ENCODE results near the gene LTB.

LTB gene

GRCh38 chr6:31582230-31582643 lies at the start of gene LTB:
Gene LTB (minus strand): TSS chr6:31582424. CDS start chr6:31582417, 7 bp downstream.
- ATAC-seq: peak; percentile 7 to 15

- no peak for ATAC-seq
Measured at GRCh38 chr6:31631681-31632278, 49.6 kb upstream of the LTB start.

GRCh38 chr6:31631209-31631608 lies 49.0 kb upstream of the LTB start:
- ATAC-seq: no peak

GRCh38 chr6:31630177-31630934 lies 48.1 kb upstream of the LTB start:
- ATAC-seq: no peak

GRCh38 chr6:31629014-31629413 lies 46.8 kb upstream of the LTB start:
- no peak for ATAC-seq

GRCh38 chr6:31627690-31628287 lies 45.6 kb upstream of the LTB start:
- no peak for ATAC-seq

GRCh38 chr6:31626952-31627351 lies 44.7 kb upstream of the LTB start:
- ATAC-seq: no peak

- ATAC-seq: no peak
Measured at GRCh38 chr6:31624070-31624469, 41.8 kb upstream of the LTB start.

- ATAC-seq: no peak
Measured at GRCh38 chr6:31622684-31623091, 40.5 kb upstream of the LTB start.

- no peak for ATAC-seq
Measured at GRCh38 chr6:31621991-31622390, 39.8 kb upstream of the LTB start.

- ATAC-seq: no peak
Measured at GRCh38 chr6:31621320-31621939, 39.2 kb upstream of the LTB start.

- peak; percentile 57 to 63 for ATAC-seq
Measured at GRCh38 chr6:31620586-31621319, 38.5 kb upstream of the LTB start, which contains the start of gene PRRC2A. Gene PRRC2A (plus strand): TSS chr6:31620715. CDS start chr6:31622790, 2,075 bp downstream.

- ATAC-seq: peak; percentile 82 to 86
Measured at GRCh38 chr6:31619805-31620585, 37.8 kb upstream of the LTB start.

- no peak for ATAC-seq
Measured at GRCh38 chr6:31617010-31617409, 34.8 kb upstream of the LTB start.

- no peak for ATAC-seq
Measured at GRCh38 chr6:31615748-31616147, 33.5 kb upstream of the LTB start.

- ATAC-seq: no peak
Measured at GRCh38 chr6:31614684-31615578, 32.7 kb upstream of the LTB start, which contains the start of gene AIF1. Gene AIF1 (plus strand): TSS chr6:31615234. CDS start chr6:31615330, 96 bp downstream.

- ATAC-seq: no peak
Measured at GRCh38 chr6:31614075-31614619, 31.9 kb upstream of the LTB start.

- no peak for ATAC-seq
Measured at GRCh38 chr6:31610968-31611367, 28.7 kb upstream of the LTB start.

- no peak for ATAC-seq
Measured at GRCh38 chr6:31609519-31610406, 27.5 kb upstream of the LTB start.

Measured in activated CD4-positive, CD25-positive, alpha-beta regulatory T cell treated with anti-CD3 and anti-CD28 coated beads, Interleukin-2, amount 50 U/mL, for 24 hours (primary cell).